DMS153 treated with DMSO at 0.1 percent for 48 hours (cell line): Measurements from ENCODE around the gene TLNRD1.
A peak's percentile ranks its signal among the peaks of the same experiment; 100 is the strongest.
"Not testable (repeated sequence)": the region's sequence is repeated elsewhere in the genome, so short reads cannot be mapped to it uniquely, and the experiment has no call there.

Experiments
- DNase-seq: peaks from one replicate; lab custom pipeline; 2025; ENCODE audit not compliant: unreplicated experiment; lab: John Stamatoyannopoulos, UW

The TLNRD1 gene

GRCh38 chr15:81000624-81001151 is at the start of gene TLNRD1:
TLNRD1 (plus strand) TSS chr15:81000923; CDS start chr15:81002272, 1,349 bp downstream.
- peak; percentile 44 for DNase-seq

- DNase-seq = no peak
Observed at GRCh38 chr15:80951941-80952340, 48.8 kb upstream of the TLNRD1 start.

- DNase-seq = no peak
Observed at GRCh38 chr15:80953001-80953952, 47.4 kb upstream of the TLNRD1 start.

GRCh38 chr15:80953953-80954778 is 46.6 kb upstream of the TLNRD1 start:
- DNase-seq = no peak

GRCh38 chr15:80955571-80956452 is 44.9 kb upstream of the TLNRD1 start:
- DNase-seq = not testable (repeated sequence)

- no peak for DNase-seq
Observed at GRCh38 chr15:80957556-80957955, 43.2 kb upstream of the TLNRD1 start.

- DNase-seq = no peak
Observed at GRCh38 chr15:80957976-80958375, 42.7 kb upstream of the TLNRD1 start.

GRCh38 chr15:80958818-80959495 is 41.8 kb upstream of the TLNRD1 start:
- no peak for DNase-seq

GRCh38 chr15:80965454-80965853 is 35.3 kb upstream of the TLNRD1 start:
- not testable (repeated sequence) for DNase-seq

GRCh38 chr15:80966431-80967197 is 34.1 kb upstream of the TLNRD1 start:
- DNase-seq = no peak

- no peak for DNase-seq
Observed at GRCh38 chr15:80967451-80967850, 33.3 kb upstream of the TLNRD1 start.

- no peak for DNase-seq
Observed at GRCh38 chr15:80967991-80968510, 32.7 kb upstream of the TLNRD1 start.

- no peak for DNase-seq
Observed at GRCh38 chr15:80969316-80969715, 31.4 kb upstream of the TLNRD1 start.

- peak; percentile 3 for DNase-seq
Observed at GRCh38 chr15:80970018-80970657, 30.6 kb upstream of the TLNRD1 start.

- no peak for DNase-seq
Observed at GRCh38 chr15:80970658-80971057, 30.1 kb upstream of the TLNRD1 start.

- no peak for DNase-seq
Observed at GRCh38 chr15:80971143-80971542, 29.6 kb upstream of the TLNRD1 start.

GRCh38 chr15:80972276-80972675 is 28.4 kb upstream of the TLNRD1 start:
- DNase-seq = no peak

- no peak for DNase-seq
Observed at GRCh38 chr15:80974914-80975313, 25.8 kb upstream of the TLNRD1 start.
